Neural cell (in vitro differentiated cells): ENCODE data around the gene CTTN. TPM values are rescaled to one million over a fixed set of nuclear protein-coding genes. Genes with fewer than 3 reads are reported as not detected.

Experiments used
- H2AFZ ChIP-seq: fragments of 200-600, 300-800 bp; sonication (generic), shearing (Covaris generic); 2 replicates; pipeline ENCODE4 v1.6.0; 2014; ENCODE audit warnings: low read depth, mild to moderate bottlenecking, antibody characterized with exemption, low read length, moderate library complexity
- H3F3A ChIP-seq: fragments of 200-600 bp; shearing (Covaris generic); 2 replicates; pipeline ENCODE4 v1.6.1; 2016; ENCODE audit warnings: mild to moderate bottlenecking, moderate library complexity, mixed read lengths, antibody characterized with exemption, low read length; ENCODE audit not compliant: insufficient read depth, poor library complexity, severe bottlenecking
- H3K27ac ChIP-seq: fragments of 200-600, 300-800 bp; sonication (generic), shearing (Covaris generic); 2 replicates; pipeline ENCODE4 v1.5.1; 2014; ENCODE audit warnings: mild to moderate bottlenecking, low read length, moderate library complexity
- H3K27me3 ChIP-seq: fragments of 300-800, 200-600 bp; sonication (generic), shearing (Covaris generic); 2 replicates; pipeline ENCODE4 v1.6.0; 2014; ENCODE audit warnings: mild to moderate bottlenecking, low read depth, low read length, moderate library complexity; ENCODE audit not compliant: insufficient read depth
- H3K36me3 ChIP-seq: fragments of 300-800, 200-600 bp; sonication (generic), shearing (Covaris generic); 2 replicates; pipeline ENCODE4 v1.5.1; 2014; ENCODE audit warnings: mild to moderate bottlenecking, antibody characterized with exemption, low read length, moderate library complexity; ENCODE audit not compliant: insufficient read depth
- H3K4me2 ChIP-seq: fragments of 300-800, 200-600 bp; sonication (generic), shearing (Covaris generic); 2 replicates; pipeline ENCODE4 v1.6.0; 2014; ENCODE audit warnings: mild to moderate bottlenecking, low read length
- H3K4me3 ChIP-seq: fragments of 300-800, 200-600 bp; sonication (generic), shearing (Covaris generic); 2 replicates; pipeline ENCODE4 v1.5.1; 2014; ENCODE audit warnings: mild to moderate bottlenecking, low read length, moderate library complexity
- H3K79me2 ChIP-seq: fragments of 200-600 bp; shearing (Covaris generic); replicated peaks from 2 replicates; pipeline ENCODE4 v1.6.0; 2014; ENCODE audit warnings: mild to moderate bottlenecking, low read length, moderate library complexity; ENCODE audit not compliant: insufficient read depth
- H3K9ac ChIP-seq: fragments of 300-800, 200-600 bp; sonication (generic), shearing (Covaris generic); 2 replicates; pipeline ENCODE4 v1.6.1; 2016; ENCODE audit warnings: mild to moderate bottlenecking, low read length, mixed read lengths
- H3K9me2 ChIP-seq: fragments of 200-600 bp; shearing (Covaris generic); 2 replicates; pipeline ENCODE4 v1.6.1; 2016; ENCODE audit warnings: mild to moderate bottlenecking, low read length, mixed read lengths; ENCODE audit not compliant: insufficient read depth
- H3K9me3 ChIP-seq: fragments of 200-600, 300-800 bp; sonication (generic), shearing (Covaris generic); 2 replicates; pipeline ENCODE4 v1.6.1; 2016; ENCODE audit warnings: mild to moderate bottlenecking, mixed run types, low read length, moderate library complexity, mixed read lengths
- H4K20me1 ChIP-seq: fragments of 200-600 bp; shearing (Covaris generic); 2 replicates; pipeline ENCODE4 v1.6.1; 2016; ENCODE audit warnings: mild to moderate bottlenecking, mixed run types; ENCODE audit not compliant: insufficient read depth
- EP300 ChIP-seq: fragments of 450-650 bp; conservative IDR thresholded peaks from 2 replicates; pipeline ENCODE4 v1.6.1; 2014; ENCODE audit warnings: antibody characterized with exemption, mild to moderate bottlenecking, moderate library complexity; ENCODE audit not compliant: poor library complexity, severe bottlenecking
- MXI1 ChIP-seq: fragments of 450-650 bp; conservative IDR thresholded peaks from 2 replicates; pipeline ENCODE4 v1.6.1; 2014; ENCODE audit warnings: antibody characterized with exemption, mild to moderate bottlenecking; ENCODE audit not compliant: poor library complexity, severe bottlenecking
- POLR2AphosphoS5 ChIP-seq: IDR thresholded peaks from 2 replicates; pipeline ENCODE4 v1.6.1; 2012
- RAD21 ChIP-seq: fragments of 450-650 bp; conservative IDR thresholded peaks from 2 replicates; pipeline ENCODE4 v1.6.1; 2014; ENCODE audit warnings: antibody characterized with exemption, mild to moderate bottlenecking, moderate library complexity
- REST ChIP-seq: IDR thresholded peaks from 2 replicates; pipeline ENCODE4 v1.6.1; 2012; ENCODE audit warnings: borderline replicate concordance
- SMC3 ChIP-seq: fragments of 450-650 bp; conservative IDR thresholded peaks from 2 replicates; pipeline ENCODE4 v1.6.1; 2014; ENCODE audit warnings: antibody characterized with exemption, mild to moderate bottlenecking, moderate library complexity; ENCODE audit not compliant: poor library complexity
- TAF1 ChIP-seq: IDR thresholded peaks from 2 replicates; pipeline ENCODE4 v1.6.1; 2012; ENCODE audit warnings: low read depth
- polyA plus RNA-seq: library from polyadenylated mRNA; depleted of rRNA; stranded (reverse); fragments of >200 nt; gene quantifications from 2 replicates; pipeline ENCODE4 v1.2.3, GENCODE V29; 2014
- TF ChIP-seq, protein P1 (sequence below): fragments of 450-650 bp; IDR thresholded peaks from 2 replicates; pipeline ENCODE4 v1.5.1; 2014; ENCODE audit warnings: antibody characterized with exemption, mild to moderate bottlenecking, moderate library complexity; ENCODE audit not compliant: poor library complexity, severe bottlenecking

Gene CTTN
- polyA plus RNA-seq, 1 donor from 2014 or later: 220 TPM

DNA sequence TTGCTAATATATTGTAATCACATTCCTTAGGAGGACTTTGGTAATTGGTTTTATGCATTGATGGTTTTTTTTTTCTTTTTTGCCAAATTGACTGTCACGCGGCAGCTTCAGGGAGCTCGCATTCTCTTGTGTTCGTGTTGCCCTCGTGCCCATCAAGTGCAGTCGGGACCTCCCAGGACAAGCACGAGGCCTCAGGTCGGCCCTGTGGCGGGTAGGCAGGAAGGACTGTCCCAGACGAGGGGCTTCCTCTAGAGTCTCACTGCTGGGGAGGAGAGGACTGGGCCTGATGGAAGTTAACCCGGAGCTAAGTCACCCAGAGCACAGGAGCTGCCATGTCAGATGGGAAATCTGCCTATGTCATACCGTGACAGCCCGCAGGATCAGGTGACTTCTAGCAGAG is 37.0 kb downstream of the CTTN start:
- Histone ChIP-seq H3K9ac (no peak overlapping the region), H3K4me2 (no peak overlapping the region), H3K36me3 (no peaks in the 10 kb centered on the region), H3K9me2 (no peaks in the 10 kb centered on the region), H3K9me3 (no peaks in the 10 kb centered on the region), H4K20me1 (no peaks in the 10 kb centered on the region), H3K27me3 (no peaks in the 10 kb centered on the region), H3F3A (no peaks in the 10 kb centered on the region), H3K79me2 (no peaks in the 10 kb centered on the region), H2AFZ (no peak overlapping the region), H3K4me3 (no peak overlapping the region), H3K27ac (no peak overlapping the region)
- no peak for TF ChIP-seq MXI1
- TF ChIP-seq, protein P1, sequence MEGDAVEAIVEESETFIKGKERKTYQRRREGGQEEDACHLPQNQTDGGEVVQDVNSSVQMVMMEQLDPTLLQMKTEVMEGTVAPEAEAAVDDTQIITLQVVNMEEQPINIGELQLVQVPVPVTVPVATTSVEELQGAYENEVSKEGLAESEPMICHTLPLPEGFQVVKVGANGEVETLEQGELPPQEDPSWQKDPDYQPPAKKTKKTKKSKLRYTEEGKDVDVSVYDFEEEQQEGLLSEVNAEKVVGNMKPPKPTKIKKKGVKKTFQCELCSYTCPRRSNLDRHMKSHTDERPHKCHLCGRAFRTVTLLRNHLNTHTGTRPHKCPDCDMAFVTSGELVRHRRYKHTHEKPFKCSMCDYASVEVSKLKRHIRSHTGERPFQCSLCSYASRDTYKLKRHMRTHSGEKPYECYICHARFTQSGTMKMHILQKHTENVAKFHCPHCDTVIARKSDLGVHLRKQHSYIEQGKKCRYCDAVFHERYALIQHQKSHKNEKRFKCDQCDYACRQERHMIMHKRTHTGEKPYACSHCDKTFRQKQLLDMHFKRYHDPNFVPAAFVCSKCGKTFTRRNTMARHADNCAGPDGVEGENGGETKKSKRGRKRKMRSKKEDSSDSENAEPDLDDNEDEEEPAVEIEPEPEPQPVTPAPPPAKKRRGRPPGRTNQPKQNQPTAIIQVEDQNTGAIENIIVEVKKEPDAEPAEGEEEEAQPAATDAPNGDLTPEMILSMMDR: no peak
- TF ChIP-seq RAD21: no peak
- no peak for TF ChIP-seq POLR2AphosphoS5
- no peak for TF ChIP-seq SMC3
- TF ChIP-seq TAF1: no peak
- no peak for TF ChIP-seq REST

DNA sequence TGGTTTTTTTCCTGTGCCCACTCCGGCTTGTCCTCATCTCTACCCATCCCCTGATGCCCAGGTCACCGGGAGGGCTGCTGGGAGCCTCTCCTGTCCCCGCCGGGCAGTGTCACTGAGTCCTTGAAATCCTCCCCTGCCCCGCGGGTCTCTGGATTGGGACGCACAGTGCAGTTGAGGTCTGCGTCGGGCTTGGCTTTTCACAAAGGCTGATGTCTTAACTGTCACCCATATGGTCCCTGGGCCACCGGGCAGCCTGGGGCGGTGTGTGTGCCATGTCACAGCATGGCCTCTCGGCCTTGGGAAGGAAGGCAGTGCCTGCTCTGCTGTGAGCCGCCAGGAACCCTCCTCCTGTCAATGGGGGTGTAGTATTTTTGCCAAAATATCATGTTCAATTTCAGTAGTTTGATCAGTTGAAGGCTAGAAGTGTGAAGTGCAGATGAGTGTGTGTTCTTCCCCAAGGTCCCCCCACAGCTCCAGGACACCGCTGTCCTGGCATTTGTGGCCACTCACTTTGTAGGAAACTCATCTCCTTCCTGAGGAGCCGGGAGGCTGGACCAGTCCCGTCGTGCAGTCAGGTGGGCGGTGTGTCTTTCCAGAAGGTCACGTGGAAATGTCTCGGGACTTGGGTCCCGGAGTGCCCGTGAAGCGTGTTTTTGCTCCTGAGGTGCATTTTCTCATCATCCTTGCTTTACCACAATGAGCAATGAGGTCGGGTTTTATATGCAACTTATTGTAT is 37.6 kb downstream of the CTTN start:
- no peak overlapping the region for H3K9ac ChIP-seq
- H3K36me3 ChIP-seq: no peaks in the 10 kb centered on the region
- H3K79me2 ChIP-seq: no peaks in the 10 kb centered on the region
- H3F3A ChIP-seq: no peaks in the 10 kb centered on the region
- H3K4me3 ChIP-seq: no peak overlapping the region
- H3K4me2 ChIP-seq: no peak overlapping the region
- H3K9me3 ChIP-seq: no peaks in the 10 kb centered on the region
- TF ChIP-seq RAD21 (no peak), POLR2AphosphoS5 (no peak), TAF1 (no peak), EP300 (no peak), REST (no peak)
- no peak overlapping the region for H3K27ac ChIP-seq
- H3K9me2 ChIP-seq: no peaks in the 10 kb centered on the region
- H2AFZ ChIP-seq: no peak overlapping the region
- no peaks in the 10 kb centered on the region for H3K27me3 ChIP-seq
- H4K20me1 ChIP-seq: no peaks in the 10 kb centered on the region
